BJ (cell line): ENCODE results near the gene GPRIN1. TPM values are rescaled to one million over a fixed set of nuclear protein-coding genes. Genes with fewer than 3 reads are reported as not detected.

Experiments used
- CTCF ChIA-PET: fragments of 350-600 bp; formaldehyde crosslinking; extraction: SDS; loops from one replicate; lab custom pipeline; 2021; ENCODE audit warnings: antibody characterized with exemption, inconsistent platforms; lab: Yijun Ruan, JAX
- POLR2A ChIA-PET: fragments of 300-600 bp; sonication (Branson Sonifier 250); formaldehyde crosslinking; extraction: SDS; loops from one replicate; lab custom pipeline; 2021; ENCODE audit warnings: antibody characterized with exemption; lab: Charles Lee
- DNase-seq: peaks from one replicate; pipeline ENCODE4 v3.0.0-alpha.2; 2011; ENCODE audit warnings: low read depth
- H3K27me3 ChIP-seq: 2 replicates; pipeline ENCODE4 v1.6.0; 2011; ENCODE audit warnings: low read length; ENCODE audit not compliant: control insufficient read depth, insufficient read depth
- H3K36me3 ChIP-seq: 2 replicates; pipeline ENCODE4 v1.5.1; 2011; ENCODE audit warnings: low read length; ENCODE audit not compliant: control insufficient read depth, insufficient read depth
- H3K4me3 ChIP-seq: 2 replicates; pipeline ENCODE4 v1.5.1; 2011; ENCODE audit warnings: low read depth, mild to moderate bottlenecking, control low read depth, low read length
- polyA plus RNA-seq: library from polyadenylated mRNA; depleted of rRNA; stranded (reverse); fragments of >200 nt; gene quantifications from 2 replicates; pipeline ENCODE4 v1.2.3, GENCODE V29; 2011
- TF ChIP-seq, protein P1 (sequence below): IDR thresholded peaks from 2 replicates; pipeline ENCODE4 v1.5.1; 2011; ENCODE audit warnings: low read depth, mild to moderate bottlenecking, control low read depth, inconsistent platforms, low read length, moderate library complexity; ENCODE audit not compliant: insufficient read depth

GPRIN1 gene
- polyA plus RNA-seq, 1 experiment: 2.4 TPM

DNA sequence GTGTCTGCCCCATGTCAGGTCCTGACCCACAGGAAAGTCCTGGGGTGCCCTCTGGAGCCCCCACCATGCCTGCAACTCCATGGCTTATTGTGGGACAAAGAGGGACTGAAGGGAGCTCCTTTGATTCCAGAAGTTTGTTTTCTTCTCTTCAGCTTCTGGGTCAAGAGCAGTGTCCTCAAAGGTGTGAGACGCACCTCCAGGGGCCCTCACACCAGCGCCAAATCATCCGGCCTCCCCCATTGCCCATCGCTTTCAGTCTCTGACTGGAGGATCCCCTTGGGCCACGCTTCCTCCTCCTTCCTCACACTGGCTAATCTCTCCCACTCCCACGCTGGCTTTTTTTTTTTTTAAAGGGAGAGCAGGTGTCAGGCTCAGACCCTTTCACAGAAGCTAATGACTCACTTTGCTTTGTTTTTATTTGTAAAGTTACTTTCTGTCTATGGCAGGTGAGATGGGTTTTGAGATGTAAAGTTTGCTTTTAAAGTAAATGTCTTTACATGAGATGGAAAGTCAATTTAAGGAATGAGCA, 44.1 kb downstream of the GPRIN1 start:
- TF ChIP-seq, protein P1, sequence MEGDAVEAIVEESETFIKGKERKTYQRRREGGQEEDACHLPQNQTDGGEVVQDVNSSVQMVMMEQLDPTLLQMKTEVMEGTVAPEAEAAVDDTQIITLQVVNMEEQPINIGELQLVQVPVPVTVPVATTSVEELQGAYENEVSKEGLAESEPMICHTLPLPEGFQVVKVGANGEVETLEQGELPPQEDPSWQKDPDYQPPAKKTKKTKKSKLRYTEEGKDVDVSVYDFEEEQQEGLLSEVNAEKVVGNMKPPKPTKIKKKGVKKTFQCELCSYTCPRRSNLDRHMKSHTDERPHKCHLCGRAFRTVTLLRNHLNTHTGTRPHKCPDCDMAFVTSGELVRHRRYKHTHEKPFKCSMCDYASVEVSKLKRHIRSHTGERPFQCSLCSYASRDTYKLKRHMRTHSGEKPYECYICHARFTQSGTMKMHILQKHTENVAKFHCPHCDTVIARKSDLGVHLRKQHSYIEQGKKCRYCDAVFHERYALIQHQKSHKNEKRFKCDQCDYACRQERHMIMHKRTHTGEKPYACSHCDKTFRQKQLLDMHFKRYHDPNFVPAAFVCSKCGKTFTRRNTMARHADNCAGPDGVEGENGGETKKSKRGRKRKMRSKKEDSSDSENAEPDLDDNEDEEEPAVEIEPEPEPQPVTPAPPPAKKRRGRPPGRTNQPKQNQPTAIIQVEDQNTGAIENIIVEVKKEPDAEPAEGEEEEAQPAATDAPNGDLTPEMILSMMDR: no peak
- ChIA-PET CTCF (interaction anchor here (0.6 to 1.2 kb wide), 3 partner anchors 8 to 149 kb away, joined by 3 to 7 read pairs (median 3); no protein-coding TSS in a partner anchor), POLR2A (no interaction called here)

DNA sequence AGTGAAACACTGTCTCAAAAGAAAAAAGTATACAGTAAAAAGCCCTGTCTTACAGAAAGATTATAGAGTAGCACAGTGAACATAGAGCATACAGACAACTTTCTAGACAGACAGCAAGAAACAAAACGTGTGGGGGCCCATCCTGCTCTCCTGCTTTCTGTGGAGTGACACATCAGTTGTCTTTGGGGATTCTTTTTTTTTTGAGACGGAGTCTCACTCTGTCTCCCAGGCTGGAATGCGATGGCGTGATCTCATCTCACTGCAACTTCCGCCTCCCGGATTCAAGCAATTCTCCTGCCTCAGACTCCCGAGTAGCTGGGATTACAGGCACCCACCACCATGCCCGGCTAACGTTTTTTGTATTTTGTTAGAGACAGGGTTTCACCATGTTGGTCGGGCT, 46.0 kb downstream of the GPRIN1 start:
- H3K4me3 ChIP-seq: no peak overlapping the region
- ChIA-PET CTCF (interaction anchor here (1.7 kb wide), 1 partner anchor 8 kb away, joined by 15 read pairs; no protein-coding TSS in a partner anchor), POLR2A (no interaction called here)

More for the DNA sequence above, 44.1 kb downstream of the GPRIN1 start:
- Histone ChIP-seq H3K36me3 (no peaks in the 10 kb centered on the region), H3K27me3 (peaks cover 6% of the 10 kb centered on the region; the same call in 1 of the 2 replicates), H3K4me3 (no peak overlapping the region)
- no peak for DNase-seq

GRCh38 chr5:176562189-176562588, 47.8 kb downstream of the GPRIN1 start:
- TF ChIP-seq, protein P1: no peak
- DNase-seq: no peak
- H3K4me3 ChIP-seq: no peak overlapping the region
- CTCF ChIA-PET: interaction anchor here (0.7 to 1.9 kb wide), 4 partner anchors 10 to 146 kb away, joined by 3 to 15 read pairs (median 6); partner anchors contain the start of gene CLTB
- POLR2A ChIA-PET: no interaction called here
- no peaks in the 10 kb centered on the region for H3K36me3 ChIP-seq
- H3K27me3 ChIP-seq: peaks cover 6% of the 10 kb centered on the region; the same call in 1 of the 2 replicates

More for the DNA sequence above, 46.0 kb downstream of the GPRIN1 start:
- peaks cover 6% of the 10 kb centered on the region; the same call in 1 of the 2 replicates for H3K27me3 ChIP-seq
- TF ChIP-seq, protein P1: no peak
- no peaks in the 10 kb centered on the region for H3K36me3 ChIP-seq
- DNase-seq: no peak

DNA sequence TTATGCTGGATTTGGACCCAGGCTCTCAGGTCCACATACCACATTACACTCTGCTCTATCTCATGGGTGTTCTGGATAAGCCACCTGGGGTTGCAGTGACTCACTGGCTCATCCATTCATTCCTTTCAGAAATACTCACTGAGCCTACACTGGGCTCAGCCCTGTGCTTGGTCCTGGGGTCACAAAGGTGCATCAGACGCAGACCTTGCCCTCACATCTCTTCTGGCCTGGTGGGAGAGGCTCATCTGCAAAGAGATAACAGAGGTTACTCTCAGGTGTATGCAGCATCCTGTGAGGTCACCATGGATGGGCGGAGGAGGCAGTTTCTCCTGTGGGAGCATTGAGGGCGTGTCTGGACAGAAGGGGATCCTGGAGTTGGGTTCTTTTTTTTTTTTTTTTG, 48.7 kb downstream of the GPRIN1 start:
- DNase-seq: no peak
- Histone ChIP-seq H3K36me3 (no peaks in the 10 kb centered on the region), H3K27me3 (peaks cover 3% of the 10 kb centered on the region; the same call in 1 of the 2 replicates), H3K4me3 (no peak overlapping the region)
- TF ChIP-seq, protein P1: no peak
- ChIA-PET POLR2A (no interaction called here), CTCF (interaction anchor here (0.7 to 0.9 kb wide), 2 partner anchors 12 kb away, joined by 3 read pairs; no protein-coding TSS in a partner anchor)

DNA sequence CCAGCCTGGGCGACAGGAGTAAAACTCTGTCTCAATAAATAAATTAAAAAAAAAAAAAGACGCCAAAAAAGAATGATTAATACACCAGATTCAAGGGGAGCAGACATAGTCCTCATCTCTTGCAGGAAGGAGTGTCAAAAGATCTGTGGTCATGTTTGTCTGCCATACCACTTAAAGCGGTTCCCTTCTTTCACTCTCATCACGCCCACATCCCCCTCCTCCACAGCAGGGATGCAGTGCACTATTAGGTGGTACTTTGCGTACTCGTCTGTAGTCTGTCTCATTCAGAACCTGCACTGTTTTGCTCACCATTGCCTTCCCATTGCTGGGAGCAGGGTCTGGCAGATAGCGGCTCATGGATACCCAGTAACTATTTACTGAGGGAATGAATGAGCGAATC, 49.6 kb downstream of the GPRIN1 start:
- CTCF ChIA-PET: interaction anchor here (0.9 kb wide), 1 partner anchor 13 kb away, joined by 3 read pairs; no protein-coding TSS in a partner anchor
- no peak for DNase-seq
- H3K36me3 ChIP-seq: no peaks in the 10 kb centered on the region
- H3K27me3 ChIP-seq: peaks cover 3% of the 10 kb centered on the region; the same call in 1 of the 2 replicates
- H3K4me3 ChIP-seq: no peak overlapping the region
- POLR2A ChIA-PET: no interaction called here
- TF ChIP-seq, protein P1: no peak
